Transverse colon (tissue), 4 donors: ENCODE measurements around the gene THAP9. TPM values are rescaled to one million over a fixed set of nuclear protein-coding genes. Genes with fewer than 3 reads are reported as not detected.

Experiments
- DNase-seq: peaks from one replicate; pipeline ENCODE4 v3.0.0-alpha.2; 2019
- H3K27ac ChIP-seq, 4 donors: fragments of 200-600 bp; sonication (generic); 2 replicates each; pipeline ENCODE4 v1.5.1; 2016 to 2018; ENCODE audit warnings: inconsistent platforms in 4 of 4
- H3K27me3 ChIP-seq: fragments of 200-600 bp; sonication (generic); 2 replicates; pipeline ENCODE4 v1.5.1; 2017; ENCODE audit warnings: inconsistent platforms
- H3K36me3 ChIP-seq, 4 donors: fragments of 200-600 bp; sonication (generic); 2 replicates each; pipeline ENCODE4 v1.5.1; 2017 to 2019; ENCODE audit warnings: inconsistent platforms in 4 of 4
- H3K4me1 ChIP-seq, 4 donors: fragments of 200-600 bp; sonication (generic); 2 replicates each; pipeline ENCODE4 v1.5.1; 2017 to 2020; ENCODE audit warnings: inconsistent platforms in 4 of 4
- H3K4me3 ChIP-seq, 4 donors: fragments of 200-600 bp; sonication (generic); 1 replicate in 1 of 4; 2 replicates in 3 of 4; pipeline versions ENCODE4 v1.5.1 to v1.6.1; 2017 to 2019; ENCODE audit warnings: inconsistent platforms in 4 of 4
- H3K9me3 ChIP-seq, 2 donors: fragments of 200-600 bp; sonication (generic); 2 replicates each; pipeline ENCODE4 v1.5.1; 2017 to 2019; ENCODE audit warnings: inconsistent platforms in 2 of 2
- EP300 ChIP-seq: sonication (generic); formaldehyde crosslinking; IDR thresholded peaks from one replicate; pipeline ENCODE4 v1.6.1; 2017; ENCODE audit warnings: antibody characterized with exemption, low read depth
- POLR2A ChIP-seq: fragments of 450-650 bp; IDR thresholded peaks from one replicate; pipeline ENCODE4 v1.6.1; 2016; ENCODE audit warnings: antibody characterized with exemption, mild to moderate bottlenecking, moderate library complexity
- POLR2AphosphoS5 ChIP-seq, 3 donors: sonication (generic); formaldehyde crosslinking; IDR thresholded peaks; one replicate each; pipeline ENCODE4 v1.6.1; 2016; ENCODE audit warnings: antibody characterized with exemption in 3 of 3
- WGBS, 2 donors: methylation state at CpG; one replicate each; pipeline ENCODE4 v1.1.5; 2018; ENCODE audit warnings: low coverage in 1 of 2; 5-methylcytosine and 5-hydroxymethylcytosine counted together
- in situ Hi-C, 4 donors: fragments of 200-750 bp; cut with MboI; loops; one replicate each; pipeline versions ENCODE4 v1.15.0 to v1.15.1; 2017; ENCODE audit warnings: low sequenced_read_pairs in 3 of 4, low pct_ligation_motif_present in 1 of 4, low pct_unique_long_range_greater_than_20kb in 1 of 4
- intact Hi-C: fragments of 100-400 bp; cut with DNase I; formaldehyde crosslinking; loops from one replicate; pipeline ENCODE4 v1.15.1; 2023; ENCODE audit warnings: low total_unique reads
- total RNA-seq, 4 donors: library from RNA; depleted of rRNA; stranded (reverse); fragments of >200 nt; gene quantifications; one replicate each; pipeline ENCODE4 v1.1.0, GENCODE V29; 2016
- TF ChIP-seq, protein P1 (sequence below), 5 experiments: fragments of 200-600 bp in 3 of 5; fragments of 450-650 bp in 2 of 5; sonication (generic) in 3 of 5; IDR thresholded peaks; 1 replicate in 2 of 5; 2 replicates in 3 of 5; pipeline ENCODE4 v1.5.1; 2016 to 2017; ENCODE audit warnings: antibody characterized with exemption in 5 of 5, inconsistent platforms in 3 of 5, mild to moderate bottlenecking in 2 of 5, moderate library complexity in 1 of 5

THAP9 gene
- total RNA-seq, 4 donors from 2014 or later: 3.7 to 7.3 (median 5.6) TPM

DNA sequence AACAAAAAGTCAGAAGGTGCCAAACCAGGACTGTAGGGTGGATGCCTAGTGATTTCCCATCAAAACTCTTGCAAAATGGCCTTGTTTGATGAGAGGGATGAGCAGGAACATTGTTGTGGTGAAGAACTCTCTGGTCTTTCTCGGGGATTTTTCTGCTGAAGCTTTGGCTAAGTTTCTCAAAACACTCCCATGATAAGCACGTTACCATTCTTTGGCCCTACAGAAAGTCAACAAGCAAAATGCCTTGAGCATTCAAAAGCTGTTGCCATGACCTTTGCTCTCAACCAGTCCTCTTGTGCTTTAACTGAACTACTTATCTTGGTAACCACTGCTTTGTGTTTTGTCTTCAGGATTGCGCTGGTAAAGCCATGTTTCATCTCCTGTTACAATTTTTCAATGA, 6.6 kb upstream of the THAP9 start:
- no peak for DNase-seq
- peaks cover 11 to 34% (median 28%) of the 10 kb centered on the region in 4 donors for H3K4me1 ChIP-seq
- WGBS, 2 donors: 66 to 75% methylated on average over 3 of the region's 3 CpGs
- no peak overlapping the region for H3K27ac ChIP-seq
- peaks cover 0 to 36% (median 3%) of the 10 kb centered on the region in 4 donors for H3K36me3 ChIP-seq
- no peak for TF ChIP-seq POLR2A
- TF ChIP-seq, protein P1, sequence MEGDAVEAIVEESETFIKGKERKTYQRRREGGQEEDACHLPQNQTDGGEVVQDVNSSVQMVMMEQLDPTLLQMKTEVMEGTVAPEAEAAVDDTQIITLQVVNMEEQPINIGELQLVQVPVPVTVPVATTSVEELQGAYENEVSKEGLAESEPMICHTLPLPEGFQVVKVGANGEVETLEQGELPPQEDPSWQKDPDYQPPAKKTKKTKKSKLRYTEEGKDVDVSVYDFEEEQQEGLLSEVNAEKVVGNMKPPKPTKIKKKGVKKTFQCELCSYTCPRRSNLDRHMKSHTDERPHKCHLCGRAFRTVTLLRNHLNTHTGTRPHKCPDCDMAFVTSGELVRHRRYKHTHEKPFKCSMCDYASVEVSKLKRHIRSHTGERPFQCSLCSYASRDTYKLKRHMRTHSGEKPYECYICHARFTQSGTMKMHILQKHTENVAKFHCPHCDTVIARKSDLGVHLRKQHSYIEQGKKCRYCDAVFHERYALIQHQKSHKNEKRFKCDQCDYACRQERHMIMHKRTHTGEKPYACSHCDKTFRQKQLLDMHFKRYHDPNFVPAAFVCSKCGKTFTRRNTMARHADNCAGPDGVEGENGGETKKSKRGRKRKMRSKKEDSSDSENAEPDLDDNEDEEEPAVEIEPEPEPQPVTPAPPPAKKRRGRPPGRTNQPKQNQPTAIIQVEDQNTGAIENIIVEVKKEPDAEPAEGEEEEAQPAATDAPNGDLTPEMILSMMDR (IDR thresholded peaks at IDR 0.05): no peak
- TF ChIP-seq EP300: no peak
- no peak for TF ChIP-seq POLR2AphosphoS5 (IDR thresholded peaks at IDR 0.05)
- intact Hi-C loops: loop anchor here (10.0 kb wide), 1 partner anchor 141 kb away; the partner anchor contains the start of gene COPS4
- no peaks in the 10 kb centered on the region for H3K9me3 ChIP-seq
- in situ Hi-C loops: loop anchor here in 3 of 4 donors (10.0 to 25.0 kb wide), 3 partner anchors 121 to 393 kb away; partner anchors contain the start of genes COQ2 (in 2 of the 3), COPS4 (in 1 of the 3) and LIN54 (in 1 of the 3)
- no peak overlapping the region for H3K4me3 ChIP-seq
- H3K27me3 ChIP-seq: no peaks in the 10 kb centered on the region

DNA sequence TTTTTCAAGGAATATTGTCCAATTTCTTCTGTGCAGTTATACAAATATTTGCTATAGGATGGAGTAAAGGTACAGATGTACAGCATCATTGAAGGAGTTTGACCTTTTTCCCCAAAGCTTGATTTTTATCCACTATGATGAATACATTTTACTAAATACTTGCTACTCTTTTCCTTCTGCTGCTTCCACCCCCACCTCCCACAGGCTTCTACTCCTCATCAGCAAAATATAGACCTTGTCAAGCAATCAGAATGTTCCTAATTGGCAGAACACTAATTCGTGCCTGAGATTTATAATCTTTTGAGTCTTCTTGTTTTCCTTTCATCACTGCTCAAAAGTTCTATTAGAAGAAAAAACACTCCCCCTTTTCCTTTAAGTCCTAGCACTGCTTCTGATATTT, 3.8 kb upstream of the THAP9 start:
- Histone ChIP-seq H3K9me3 (no peaks in the 10 kb centered on the region), H3K27me3 (no peaks in the 10 kb centered on the region), H3K4me3 (no peak overlapping the region), H3K36me3 (peaks cover 0 to 36% (median 3%) of the 10 kb centered on the region in 4 donors), H3K27ac (no peak overlapping the region), H3K4me1 (peaks cover 15 to 33% (median 24%) of the 10 kb centered on the region in 4 donors)
- intact Hi-C loops (loop anchor here (10.0 kb wide), 1 partner anchor 138 kb away; the partner anchor contains the start of gene COPS4), in situ Hi-C loops (loop anchor here in 3 of 4 donors (10.0 to 25.0 kb wide), 3 partner anchors 118 to 391 kb away; partner anchors contain the start of genes COQ2 (in 2 of the 3), COPS4 (in 1 of the 3) and LIN54 (in 1 of the 3))
- DNase-seq: no peak
- WGBS, 2 donors: 79 to 100% methylated on average over 1 of the region's 1 CpG
- TF ChIP-seq, protein P1 (IDR thresholded peaks at IDR 0.05): no peak
- TF ChIP-seq POLR2AphosphoS5 (IDR thresholded peaks at IDR 0.05): no peak
- no peak for TF ChIP-seq POLR2A
- TF ChIP-seq EP300: no peak

DNA sequence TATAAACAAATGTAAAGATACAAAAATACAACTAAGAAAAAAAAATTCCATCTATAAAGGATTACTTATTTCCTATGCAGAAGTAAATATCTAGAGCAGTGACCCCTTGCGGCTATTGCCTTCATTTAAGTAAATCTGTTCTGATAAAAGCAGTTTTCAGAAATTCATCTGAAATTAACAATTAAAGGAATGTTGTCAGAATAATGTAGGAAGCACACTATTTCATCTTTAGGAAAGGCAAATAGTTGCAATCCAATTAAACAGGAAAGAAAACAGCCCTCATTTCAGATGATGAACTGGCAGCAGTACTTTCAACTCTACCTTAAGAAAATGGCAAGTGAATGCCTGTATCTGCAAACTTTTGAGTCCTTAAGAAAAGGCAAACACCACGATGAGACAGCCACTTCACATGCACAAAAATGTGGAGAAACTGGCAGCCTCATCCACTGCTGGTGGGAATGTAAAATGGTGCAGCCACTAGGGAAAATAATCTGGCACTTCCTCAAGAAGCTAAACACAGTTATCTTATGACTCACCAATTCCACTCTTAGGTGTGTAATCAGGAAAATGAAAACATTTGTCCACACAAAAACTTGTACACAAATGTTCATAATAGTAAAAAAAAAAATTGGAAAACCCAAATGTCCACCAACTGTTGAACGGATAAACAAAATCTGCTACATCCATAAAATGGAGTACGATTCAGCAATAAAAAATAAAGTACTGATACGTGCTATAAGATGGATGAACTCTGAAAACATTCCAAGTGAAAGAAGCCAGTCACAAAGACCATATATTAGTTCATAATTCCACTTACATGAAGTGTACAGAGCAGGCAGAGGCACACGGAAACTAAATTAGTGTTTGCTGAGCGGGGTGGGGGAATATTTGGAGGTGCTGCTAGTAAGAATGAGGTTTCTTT, 2.0 kb upstream of the THAP9 start:
- in situ Hi-C loops: loop anchor here in 3 of 4 donors (10.0 to 25.0 kb wide), 3 partner anchors 116 to 389 kb away; partner anchors contain the start of genes COQ2 (in 2 of the 3), COPS4 (in 1 of the 3) and LIN54 (in 1 of the 3)
- peak overlapping the region in 3 of 4 donors; percentile 57 to 82 (median 66) for H3K4me3 ChIP-seq
- WGBS, 2 donors: 16 to 26% methylated on average over 7 of the region's 7 CpGs
- H3K36me3 ChIP-seq: peaks cover 0 to 28% (median 3%) of the 10 kb centered on the region in 4 donors
- peaks cover 15 to 30% (median 22%) of the 10 kb centered on the region in 4 donors for H3K4me1 ChIP-seq
- no peaks in the 10 kb centered on the region for H3K27me3 ChIP-seq
- H3K9me3 ChIP-seq: no peaks in the 10 kb centered on the region
- H3K27ac ChIP-seq: peak overlapping the region; percentile 95 to 99 (median 98)
- TF ChIP-seq POLR2AphosphoS5 (IDR thresholded peaks at IDR 0.05): peak in 2 of 3 donors; percentile 27 to 66
- TF ChIP-seq POLR2A: no peak
- TF ChIP-seq, protein P1 (IDR thresholded peaks at IDR 0.05): peak; percentile 25 to 47 (median 40)
- no peak for TF ChIP-seq EP300
- intact Hi-C loops: loop anchor here (10.0 kb wide), 1 partner anchor 136 kb away; the partner anchor contains the start of gene COPS4
- DNase-seq: no peak
